A673 (cell line): Measurements from ENCODE around the gene MSH2.

Source experiments
- CTCF ChIP-seq: fragments of 300-800, 200-600 bp; sonication (generic); conservative IDR thresholded peaks from 2 replicates; pipeline ENCODE4 v1.5.1; 2017; ENCODE audit warnings: low read depth, mild to moderate bottlenecking, antibody characterized with exemption, low read length, moderate library complexity, mixed read lengths
- EZH2 ChIP-seq: fragments of 200-600 bp; sonication (generic); IDR thresholded peaks from 2 replicates; pipeline ENCODE4 v1.6.1; 2017; ENCODE audit warnings: borderline replicate concordance, low read depth, mild to moderate bottlenecking, mixed read lengths, antibody characterized with exemption, low read length; ENCODE audit not compliant: poor library complexity, severe bottlenecking

GRCh38 chr2:47429795-47430194 is 26.8 kb downstream of the MSH2 start:
- TF ChIP-seq EZH2 = no peak
- no peak for TF ChIP-seq CTCF
